ENCODE data around the gene RPS2.

The RPS2 gene

GRCh38 chr16:1983544-1984346 lies 19.1 kb upstream of the RPS2 start, which contains the start of gene GFER (continued):
- TF ChIP-seq WT1 (tag by site-specific recombination; IDR thresholded peaks at IDR 0.05): no peak; the same call in 1 of the 2 replicates
- TF ChIP-seq PBX3 (CRISPR knock-in tag; IDR thresholded peaks at IDR 0.05): no peak; the same call in 1 of the 2 replicates
- no peak for TF ChIP-seq ZNF548 (tag by site-specific recombination; IDR thresholded peaks at IDR 0.05)
- TF ChIP-seq GLIS1 (tag by site-specific recombination; IDR thresholded peaks at IDR 0.05): no peak
- TF ChIP-seq SP7 (tag by site-specific recombination; IDR thresholded peaks at IDR 0.05): peak; percentile 87
- peak; percentile 93 for TF ChIP-seq PATZ1 (tag by site-specific recombination; IDR thresholded peaks at IDR 0.05)
- no peak for TF ChIP-seq SETDB1 (IDR thresholded peaks at IDR 0.05; ENCODE audit: insufficient read length, low read length)
- peak; percentile 7; the same call in 1 of the 2 replicates for TF ChIP-seq OSR2 (tag by site-specific recombination; IDR thresholded peaks at IDR 0.05)
- TF ChIP-seq ZBTB6 (tag by site-specific recombination; IDR thresholded peaks at IDR 0.05): peak; percentile 69; the same call in 1 of the 2 replicates
- no peak for TF ChIP-seq MZF1 (tag by site-specific recombination; IDR thresholded peaks at IDR 0.05; ENCODE audit: borderline replicate concordance)
- TF ChIP-seq ZSCAN23 (tag by site-specific recombination; IDR thresholded peaks at IDR 0.05): no peak
- peak; percentile 69 for TF ChIP-seq ZNF2 (tag by site-specific recombination; IDR thresholded peaks at IDR 0.05)
- TF ChIP-seq ZNF473 (tag by site-specific recombination; IDR thresholded peaks at IDR 0.05): no peak
- TF ChIP-seq ZNF23 (tag by site-specific recombination; IDR thresholded peaks at IDR 0.05; ENCODE audit: borderline replicate concordance): no peak; the same call in 1 of the 2 replicates
- TF ChIP-seq ZNF19 (tag by site-specific recombination; IDR thresholded peaks at IDR 0.05; ENCODE audit: low read depth): no peak
- TF ChIP-seq ZNF664 (tag by site-specific recombination; IDR thresholded peaks at IDR 0.05): no peak
- no peak for TF ChIP-seq ZNF423 (tag by site-specific recombination; IDR thresholded peaks at IDR 0.05)
- TF ChIP-seq MEIS1 (CRISPR knock-in tag; IDR thresholded peaks at IDR 0.05; ENCODE audit: borderline replicate concordance): no peak
- peak; percentile 88 for TF ChIP-seq KLF10 (tag by site-specific recombination; IDR thresholded peaks at IDR 0.05)
- TF ChIP-seq ZNF354C (tag by site-specific recombination; IDR thresholded peaks at IDR 0.05; ENCODE audit: borderline replicate concordance, low read depth): no peak
- no peak; the same call in 1 of the 2 replicates for TF ChIP-seq REPIN1 (tag by site-specific recombination; IDR thresholded peaks at IDR 0.05; ENCODE audit: low read depth)
- peak; percentile 79 for TF ChIP-seq FEZF1 (tag by site-specific recombination; IDR thresholded peaks at IDR 0.05)
- TF ChIP-seq ZNF148 (tag by site-specific recombination; IDR thresholded peaks at IDR 0.05; ENCODE audit: borderline replicate concordance): no peak
- no peak for TF ChIP-seq GLI2 (tag by site-specific recombination; IDR thresholded peaks at IDR 0.05; ENCODE audit: borderline replicate concordance, low read depth)
- no peak for TF ChIP-seq ZNF37A (tag by site-specific recombination; IDR thresholded peaks at IDR 0.05)
- TF ChIP-seq ZNF280C (tag by site-specific recombination; IDR thresholded peaks at IDR 0.05): no peak
- TF ChIP-seq ZNF274 (IDR thresholded peaks at IDR 0.05; ENCODE audit: low read length): no peak
- TF ChIP-seq ZNF274 (tag by site-specific recombination; IDR thresholded peaks at IDR 0.05; ENCODE audit: borderline replicate concordance): no peak
- no peak for TF ChIP-seq ZFP3 (tag by site-specific recombination; IDR thresholded peaks at IDR 0.05; ENCODE audit: low read depth)
- TF ChIP-seq ZNF394 (tag by site-specific recombination; IDR thresholded peaks at IDR 0.05; ENCODE audit: borderline replicate concordance): peak; percentile 41; the same call in 1 of the 2 replicates
- TF ChIP-seq ZNF571 (tag by site-specific recombination; IDR thresholded peaks at IDR 0.05): no peak
